HG03280 (cell line): ENCODE results near the gene PRRT1B.

Experiments
- ATAC-seq: cut with Tn5 transposase; IDR thresholded peaks from one replicate; pipeline ENCODE4 v1.9.1; 2021; ENCODE audit warnings: mild to moderate bottlenecking, moderate library complexity; ENCODE audit not compliant: unreplicated experiment

Gene PRRT1B

GRCh38 chr9:131522257-131523085, 22.9 kb upstream of the PRRT1B start:
- ATAC-seq: no peak

GRCh38 chr9:131523086-131523388, 22.3 kb upstream of the PRRT1B start:
- ATAC-seq: no peak

- no peak for ATAC-seq
Observed at GRCh38 chr9:131523451-131524435, 21.6 kb upstream of the PRRT1B start.

- no peak for ATAC-seq
Observed at GRCh38 chr9:131524665-131525315, 20.5 kb upstream of the PRRT1B start.

- ATAC-seq: no peak
Observed at GRCh38 chr9:131525643-131526565, 19.4 kb upstream of the PRRT1B start.

- ATAC-seq: no peak
Observed at GRCh38 chr9:131528186-131528585, 17.1 kb upstream of the PRRT1B start.

GRCh38 chr9:131528886-131529505, 16.3 kb upstream of the PRRT1B start:
- no peak for ATAC-seq

- ATAC-seq: no peak
Observed at GRCh38 chr9:131529597-131530545, 15.5 kb upstream of the PRRT1B start.

- peak; percentile 25 for ATAC-seq
Observed at GRCh38 chr9:131530546-131530919, 14.8 kb upstream of the PRRT1B start.

GRCh38 chr9:131530920-131531832, 14.1 kb upstream of the PRRT1B start, which contains the start of gene UCK1:
Gene UCK1, minus strand, starts transcription at chr9:131531263. Its CDS starts 89 bp downstream, at chr9:131531174.
- peak; percentile 83 for ATAC-seq

- ATAC-seq: no peak
Observed at GRCh38 chr9:131534721-131535237, 10.5 kb upstream of the PRRT1B start.

- no peak for ATAC-seq
Observed at GRCh38 chr9:131537946-131538345, 7.4 kb upstream of the PRRT1B start.

- ATAC-seq: no peak
Observed at GRCh38 chr9:131539223-131539923, 6.0 kb upstream of the PRRT1B start.

GRCh38 chr9:131543141-131543540, 2.2 kb upstream of the PRRT1B start:
- ATAC-seq: no peak

GRCh38 chr9:131545786-131546335, 538 bp downstream of the PRRT1B start:
- ATAC-seq: no peak

GRCh38 chr9:131546336-131547084, 1.2 kb downstream of the PRRT1B start:
- no peak for ATAC-seq
